GM19397 (cell line): ENCODE measurements around the gene DNAH7.

ENCODE experiments used
- ATAC-seq: cut with Tn5 transposase; IDR thresholded peaks from one replicate; pipeline ENCODE4 v1.9.1; 2021; ENCODE audit warnings: mild to moderate bottlenecking, moderate library complexity; ENCODE audit not compliant: unreplicated experiment

Gene DNAH7

DNA sequence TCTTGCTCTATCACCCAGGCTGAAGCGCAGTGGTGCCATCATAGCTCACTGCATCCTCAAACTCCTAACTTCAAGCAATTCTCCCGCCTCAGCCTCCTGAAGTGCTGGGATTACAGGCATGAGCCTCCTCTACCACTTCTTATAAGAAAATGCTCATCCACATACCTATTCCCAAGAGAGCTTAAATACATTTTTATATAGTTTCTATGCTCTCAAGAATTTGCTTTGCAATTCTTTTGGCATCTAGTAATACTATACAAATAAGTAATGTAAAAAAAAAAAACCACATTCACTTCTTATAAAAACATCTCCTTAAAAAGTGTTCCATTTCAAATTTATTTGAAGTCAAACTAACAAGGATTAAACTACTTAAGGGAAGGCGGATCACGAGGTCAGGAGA, 197.3 kb downstream of the DNAH7 start:
- no peak for ATAC-seq

DNA sequence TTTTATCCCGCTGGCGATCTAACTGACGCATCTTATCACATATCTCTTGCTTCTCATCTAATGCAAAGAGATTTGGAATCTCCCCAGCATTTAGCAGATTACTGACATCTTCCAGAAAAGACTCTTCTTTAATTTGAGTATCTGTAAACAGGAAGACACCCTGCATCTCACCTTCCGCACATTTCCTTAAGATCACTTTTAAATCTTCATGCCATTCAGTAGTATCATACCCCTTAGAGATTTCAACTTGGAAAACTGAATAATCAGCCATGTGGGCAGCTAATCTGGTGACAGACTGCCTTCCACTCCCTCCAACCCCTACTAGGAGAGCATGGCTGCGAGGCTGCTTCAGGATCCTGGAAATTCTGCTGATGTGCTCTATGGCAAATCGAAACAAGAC, 204.3 kb downstream of the DNAH7 start:
- ATAC-seq: no peak

DNA sequence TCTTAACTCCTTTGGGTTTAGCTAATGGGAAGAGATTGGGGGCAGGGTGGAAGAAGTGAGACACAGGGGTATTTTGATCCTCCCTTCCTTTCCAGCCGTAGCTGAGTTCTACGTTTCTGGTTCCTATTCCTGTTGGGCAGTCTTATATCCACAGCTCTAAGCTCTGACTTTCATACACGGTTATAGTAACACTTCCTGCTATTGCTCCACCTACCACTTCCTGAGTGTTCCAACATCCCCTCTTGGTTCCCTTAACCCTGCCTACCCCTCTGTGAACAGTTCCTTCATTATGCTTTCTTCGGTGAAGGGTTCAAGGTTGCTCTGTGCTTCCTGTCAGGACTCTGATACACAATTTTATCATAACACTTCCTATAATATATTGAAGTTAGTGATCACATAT, 205.1 kb downstream of the DNAH7 start:
- ATAC-seq: no peak

- no peak for ATAC-seq
Measured at GRCh38 chr2:195863121-195863520, 205.5 kb downstream of the DNAH7 start.

DNA sequence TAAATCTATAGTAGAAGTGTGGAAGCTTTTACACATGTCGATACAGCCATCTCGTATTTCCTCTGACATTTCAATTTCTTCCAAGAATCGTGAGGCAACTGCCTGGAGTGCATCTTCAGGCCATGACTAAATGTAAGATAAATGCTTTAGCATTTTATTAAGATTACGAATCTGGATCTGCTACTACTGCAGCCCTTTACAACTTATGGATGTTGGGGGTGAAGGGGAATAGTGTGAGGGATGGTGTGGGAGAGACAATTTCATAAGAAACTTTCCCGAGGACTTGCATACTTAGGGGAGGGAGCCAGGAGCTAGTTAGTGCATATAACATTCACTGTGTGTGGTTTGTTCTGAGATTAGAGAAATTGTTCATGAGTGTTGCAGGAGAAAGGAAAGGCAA, 206.8 kb downstream of the DNAH7 start:
- no peak for ATAC-seq

DNA sequence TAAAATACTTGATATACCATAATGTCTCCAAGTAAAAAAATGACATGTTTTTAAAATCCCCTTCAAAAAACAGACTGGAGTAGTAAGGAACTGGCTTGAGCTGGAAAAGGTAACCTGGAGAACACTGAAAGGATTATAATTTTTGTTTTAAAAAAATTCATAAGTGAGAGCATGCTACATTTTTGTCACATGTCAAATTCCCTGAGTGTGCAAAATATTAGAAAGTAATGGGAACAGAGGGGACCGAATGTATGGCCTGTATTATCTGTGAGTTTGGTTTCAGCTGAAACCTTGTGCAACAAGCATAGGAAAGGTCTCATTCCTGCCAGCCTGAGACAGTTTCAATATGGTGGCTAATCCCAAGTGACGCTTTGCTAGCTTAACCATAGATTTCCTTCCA, 209.1 kb downstream of the DNAH7 start:
- ATAC-seq: no peak

- no peak for ATAC-seq
Measured at GRCh38 chr2:195857132-195857531, 211.5 kb downstream of the DNAH7 start.

DNA sequence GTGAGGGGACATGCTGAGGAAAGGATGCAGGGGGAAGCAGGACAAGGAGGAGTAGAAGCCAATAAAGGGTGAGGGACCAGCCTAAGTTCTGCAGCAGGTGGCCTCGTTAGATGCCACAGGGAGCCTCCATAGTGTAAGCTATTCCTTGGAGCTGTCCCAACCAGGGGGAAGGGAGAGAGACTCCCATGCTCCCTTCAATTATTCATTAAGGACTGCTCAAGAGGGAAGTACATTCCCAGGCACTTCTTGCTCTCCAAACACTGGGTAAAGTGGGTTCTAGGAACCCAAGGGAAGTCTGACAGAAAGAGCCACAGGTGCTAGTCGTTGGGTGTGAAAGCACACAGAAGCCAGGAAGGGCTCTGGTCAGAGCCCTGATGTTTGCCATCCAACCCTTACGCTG, 217.9 kb downstream of the DNAH7 start:
- no peak for ATAC-seq

DNA sequence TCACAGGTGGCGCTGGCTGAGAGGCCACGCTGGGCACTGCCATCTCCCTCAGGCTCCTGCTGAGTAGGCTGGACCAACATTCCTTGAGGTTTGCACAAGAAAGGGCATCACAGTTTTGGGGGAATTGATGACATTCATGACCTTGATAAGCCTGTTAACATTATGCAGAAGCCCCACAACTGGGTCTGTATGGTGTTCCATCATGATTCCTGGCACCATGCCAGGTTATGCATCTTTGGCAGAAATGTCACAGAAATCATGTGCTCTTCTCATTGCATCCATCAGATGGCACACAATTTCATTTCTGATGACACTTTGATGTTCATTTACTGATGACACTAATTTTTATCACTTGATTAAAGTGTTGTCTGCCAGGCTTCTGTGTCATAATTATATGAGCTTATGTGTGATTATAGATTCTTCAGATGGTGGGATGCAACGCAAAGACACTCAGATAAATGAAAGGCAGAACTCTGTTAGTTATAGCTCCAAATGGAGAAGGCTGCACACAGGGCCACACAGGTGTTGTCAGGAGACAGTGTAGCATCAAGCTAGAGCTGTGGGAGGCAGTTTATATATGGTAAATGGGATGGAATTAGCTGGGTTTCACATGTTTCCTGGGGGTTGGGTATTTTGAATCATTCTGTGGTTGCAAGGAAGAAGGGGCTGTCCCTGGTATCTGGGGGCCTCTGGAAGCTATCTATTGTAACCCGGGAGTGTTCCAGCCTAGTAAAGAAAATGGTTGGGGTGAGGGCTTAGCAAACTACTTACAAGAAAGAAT, 220.3 kb downstream of the DNAH7 start:
- no peak for ATAC-seq

DNA sequence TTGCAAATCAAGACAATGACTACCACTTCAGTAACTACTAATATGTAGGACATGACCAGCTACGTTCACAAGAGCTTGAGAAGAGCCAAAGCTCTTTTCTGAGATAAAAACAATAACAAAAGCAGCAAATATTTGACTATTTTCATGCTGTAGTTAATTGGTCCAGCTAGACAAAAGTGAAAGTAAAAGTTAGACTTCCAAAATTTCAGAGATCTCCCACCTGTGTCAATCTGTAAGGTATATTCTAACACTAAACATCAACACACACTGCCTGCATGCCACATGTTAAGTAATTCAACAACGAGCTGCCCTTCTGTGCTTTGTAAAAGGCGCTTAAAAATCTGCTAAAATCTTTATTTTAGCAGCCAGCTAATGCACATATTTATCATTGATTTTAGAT, 225.7 kb downstream of the DNAH7 start:
- no peak for ATAC-seq

DNA sequence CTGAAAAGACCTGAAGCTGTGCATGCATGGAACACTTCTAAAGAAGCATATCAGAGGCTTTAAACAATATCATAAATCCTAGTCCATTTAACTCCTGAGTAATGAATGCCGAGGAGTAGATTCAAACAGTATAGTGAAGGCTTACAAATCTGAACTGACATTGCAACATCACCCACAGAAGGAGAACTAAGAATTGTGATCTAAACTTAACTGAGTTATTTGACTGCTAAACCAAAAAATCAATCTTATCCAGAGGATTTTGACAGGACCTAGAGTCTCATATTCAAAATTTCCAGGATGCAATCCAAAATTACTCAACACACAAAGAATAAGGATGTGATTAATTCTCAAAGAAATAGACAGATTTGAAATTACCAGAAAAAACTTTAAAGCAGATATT, 230.6 kb downstream of the DNAH7 start:
- no peak for ATAC-seq

DNA sequence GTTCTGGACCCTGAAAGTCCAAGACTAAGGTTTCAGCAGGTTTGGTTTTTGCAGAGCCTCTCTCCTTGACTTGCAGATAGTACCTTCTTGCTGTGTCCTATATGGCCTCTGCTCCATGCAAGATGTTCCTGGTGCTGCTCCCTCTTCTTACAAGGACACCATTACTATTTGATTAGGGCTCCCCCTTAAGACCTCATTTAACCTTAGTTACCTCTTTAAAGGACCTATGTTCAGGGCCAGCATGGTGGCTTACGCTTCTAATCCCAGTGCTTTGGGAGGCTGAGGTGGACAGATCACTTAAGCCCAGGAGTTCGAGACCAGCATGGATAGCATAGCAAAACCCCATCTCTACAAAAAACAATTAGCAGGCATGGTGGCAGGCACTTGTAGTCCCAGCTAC, 232.6 kb downstream of the DNAH7 start:
- no peak for ATAC-seq

GRCh38 chr2:195834836-195835235, 233.8 kb downstream of the DNAH7 start:
- no peak for ATAC-seq

GRCh38 chr2:195830968-195831950, 237.4 kb downstream of the DNAH7 start:
- ATAC-seq: no peak

DNA sequence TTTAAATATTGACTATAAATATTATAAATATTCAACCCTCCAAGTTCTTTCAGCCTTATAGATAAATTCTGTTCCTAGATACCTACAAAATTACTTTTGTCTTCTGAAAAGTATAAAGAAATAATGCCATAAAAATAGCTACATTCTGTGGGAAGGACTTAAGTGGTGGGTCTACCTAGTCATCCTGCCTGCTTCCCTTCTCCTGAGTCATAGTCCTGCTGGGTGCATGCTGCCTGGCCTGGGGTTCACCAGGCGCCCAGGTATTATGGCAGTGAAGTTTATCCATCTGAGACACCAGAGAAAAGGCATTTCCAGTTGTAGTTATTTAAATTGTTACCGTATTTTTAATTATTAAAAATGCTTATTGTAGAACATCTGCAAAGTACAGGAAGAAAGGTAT, 244.2 kb downstream of the DNAH7 start:
- ATAC-seq: no peak

GRCh38 chr2:195823206-195823605, 245.4 kb downstream of the DNAH7 start:
- ATAC-seq: no peak

- ATAC-seq: no peak
Measured at GRCh38 chr2:195821566-195821932, 247.1 kb downstream of the DNAH7 start.

DNA sequence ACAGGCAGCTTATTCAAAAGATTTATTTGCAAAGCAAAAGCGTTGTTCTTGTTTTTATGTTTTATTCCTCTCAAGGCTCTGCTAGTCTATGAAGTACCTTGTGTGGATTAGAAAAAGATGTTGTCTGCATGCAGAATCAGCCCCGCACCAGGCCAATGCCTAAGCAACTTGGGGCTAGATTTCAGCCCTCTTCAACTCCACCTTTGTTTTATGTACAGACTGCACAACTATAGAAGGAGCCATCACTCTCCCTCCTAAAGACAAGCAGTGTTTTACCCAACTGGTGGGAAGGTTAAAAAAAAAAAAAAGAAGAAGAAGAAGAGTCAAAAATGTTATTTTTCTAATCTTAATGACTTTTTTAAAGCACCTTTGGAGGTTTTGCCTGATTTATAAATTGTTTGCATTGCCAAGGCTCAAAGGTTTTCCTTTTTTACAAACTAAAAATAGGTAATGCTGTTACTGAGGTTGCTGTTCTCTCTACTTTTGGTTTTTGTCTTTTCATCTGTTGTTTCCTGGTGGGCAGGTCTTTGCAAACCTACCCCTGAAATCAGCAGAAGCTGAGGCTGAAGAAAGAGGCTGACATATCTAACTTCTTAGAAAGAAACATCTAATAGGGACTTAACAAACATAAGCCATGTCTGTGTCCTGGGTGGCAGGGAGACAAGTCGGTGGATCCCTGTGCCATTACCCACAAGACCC, 247.6 kb downstream of the DNAH7 start:
- no peak for ATAC-seq

DNA sequence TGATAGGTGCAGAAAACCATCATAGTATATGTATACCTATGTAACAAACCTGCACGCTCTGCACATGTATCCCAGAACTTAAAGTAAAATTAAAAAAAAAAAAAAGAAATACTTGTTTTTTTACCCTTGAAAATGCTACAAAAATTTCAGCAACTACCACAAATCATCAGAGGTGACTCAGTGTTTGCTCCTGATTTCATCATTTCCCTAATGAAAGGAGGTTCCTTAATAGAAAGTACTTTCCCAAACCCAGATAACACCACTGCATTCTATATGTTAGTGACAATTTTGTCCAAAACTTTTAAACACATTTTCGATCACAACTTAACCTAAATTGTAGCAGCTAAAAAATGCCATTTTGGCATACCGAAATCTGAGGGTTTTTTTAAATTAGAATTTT, 248.3 kb downstream of the DNAH7 start:
- ATAC-seq: no peak

DNA sequence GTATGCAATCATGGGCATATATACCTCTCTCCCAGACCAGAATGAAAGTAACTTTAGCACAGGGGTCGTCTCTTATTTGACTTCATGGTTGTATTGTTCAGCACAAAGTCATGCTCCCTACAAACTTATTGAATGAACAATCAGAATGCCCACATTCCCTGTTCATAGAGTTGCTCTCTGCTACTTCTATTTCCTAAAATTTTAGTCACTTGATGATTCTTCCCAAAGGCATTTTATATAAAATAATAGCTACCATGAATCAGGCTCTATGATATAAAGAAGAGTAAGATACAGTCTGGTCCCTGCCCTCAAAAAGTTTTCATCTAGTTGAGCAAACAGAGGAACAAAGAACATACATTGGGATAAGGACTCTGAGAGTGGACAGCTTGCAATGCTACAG, 249.4 kb downstream of the DNAH7 start:
- no peak for ATAC-seq

GRCh38 chr2:195818526-195818925, 250.1 kb downstream of the DNAH7 start:
- no peak for ATAC-seq

- no peak for ATAC-seq
Measured at GRCh38 chr2:195818106-195818505, 250.5 kb downstream of the DNAH7 start.
